Motor neuron (in vitro differentiated cells): ENCODE data around the gene RPIA. TPM values are rescaled to one million over a fixed set of nuclear protein-coding genes. Genes with fewer than 3 reads are reported as not detected.
"Not testable (repeated sequence)": the region's sequence is repeated elsewhere in the genome, so short reads cannot be mapped to it uniquely, and the experiment has no call there.

Experiments used
- ATAC-seq, 8 experiments: fragments of 200-7000 bp; cut with Tn5 transposase; replicated peaks in 6 of 8; 2 replicates each; pipeline ENCODE4 v1.8.0; 2021; ENCODE audit warnings: mild to moderate bottlenecking in 8 of 8, moderate library complexity in 8 of 8
- H3K27ac ChIP-seq, 2 donors: fragments of 250-450 bp; sonication (Bioruptor Pico); 2 replicates each; pipeline ENCODE4 v1.9.0; 2021; ENCODE audit warnings: antibody characterized with exemption in 2 of 2, mild to moderate bottlenecking in 2 of 2, moderate library complexity in 1 of 2
- H3K4me1 ChIP-seq, 2 donors: fragments of 250-450 bp; sonication (Bioruptor Pico); replicated peaks in 1 of 2; 2 replicates each; pipeline ENCODE4 v1.6.1; 2021; ENCODE audit warnings: antibody characterized with exemption in 2 of 2, mild to moderate bottlenecking in 2 of 2, moderate library complexity in 1 of 2
- H3K4me3 ChIP-seq, 5 donors: fragments of 250-450 bp; sonication (Bioruptor Pico); 2 replicates each; pipeline ENCODE4 v1.9.0; 2021; ENCODE audit warnings: antibody characterized with exemption in 5 of 5, mild to moderate bottlenecking in 5 of 5, moderate library complexity in 4 of 5
- WGBS, 10 experiments: fragments of 450-650 bp; shearing (Covaris generic); methylation state at CpG; one replicate each; pipeline ENCODE4 v1.0.0; 2022; 5-methylcytosine and 5-hydroxymethylcytosine counted together
- in situ Hi-C, 9 experiments: fragments of 400-800 bp; cut with MboI; loops; one replicate each; pipeline ENCODE4 v1.15.0; 2021; ENCODE audit warnings: low sequenced_read_pairs in 9 of 9, low pct_unique_long_range_greater_than_20kb in 2 of 9; ENCODE audit not compliant: unreplicated experiment in 9 of 9
- total RNA-seq, 8 experiments: library from RNA; unstranded; fragments of 300-600 nt; gene quantifications; 2 replicates each; pipeline versions ENCODE4 v1.2.3 to v1.2.4, GENCODE V29; 2022

Gene RPIA
- total RNA-seq: 10 to 100 TPM in 3 of 8 experiments, 1 to 10 TPM in 5; 6.1 to 17.1 (median 8.5) TPM

GRCh38 chr2:88691339-88692183 lies at the start of gene RPIA:
TSS of gene RPIA (plus strand) at chr2:88691673. CDS start at chr2:88691699, 26 bp downstream.
- Histone ChIP-seq H3K4me3 (peak within 1 kb of the TSS; percentile 58 to 81 (median 73)), H3K4me1 (peaks cover 9 to 14% of the 10 kb centered on the region in 2 donors), H3K27ac (peak within 1 kb of the TSS; percentile 36 to 53)
- 0 to 2% (median 0%) methylated on average over 2 to 24 of the region's 71 CpGs; no CpG with 5 or more reads in 3 of the 10 experiments for WGBS, 10 experiments
- in situ Hi-C loops: no loop called here
- ATAC-seq: peak; percentile 92 to 98 (median 98)

DNA sequence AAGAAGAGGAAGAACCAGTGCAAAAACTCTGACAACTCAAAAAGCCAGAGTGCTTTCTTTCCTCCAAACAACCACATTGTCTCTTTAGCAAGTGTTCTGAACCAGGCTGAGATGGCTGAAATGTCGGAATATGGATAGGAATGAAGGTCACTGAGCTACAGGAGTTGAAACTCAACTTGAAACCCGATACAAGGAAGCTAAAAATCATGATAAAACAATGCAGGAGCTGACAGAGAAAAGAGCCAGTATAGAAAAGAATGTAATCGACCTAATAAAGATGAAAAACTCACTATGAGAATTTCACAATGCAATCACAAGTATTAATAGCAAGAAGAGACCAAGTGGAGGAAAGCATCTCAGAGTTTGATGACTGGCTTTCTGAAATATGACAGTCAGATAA lies 49.2 kb upstream of the RPIA start:
- no peak overlapping the region for H3K27ac ChIP-seq
- 0 to 80% (median 46%) methylated on average over 1 to 3 of the region's 3 CpGs for WGBS, 10 experiments
- in situ Hi-C loops: no loop called here
- no peaks in the 10 kb centered on the region for H3K4me1 ChIP-seq
- H3K4me3 ChIP-seq: no peak overlapping the region
- ATAC-seq: no peak

- WGBS, 10 experiments: 0 to 86% (median 50%) methylated on average over 1 to 2 of the region's 2 CpGs; no CpG with 5 or more reads in 3 of the 10 experiments
- H3K4me1 ChIP-seq, H3K27ac ChIP-seq, H3K4me3 ChIP-seq, in situ Hi-C loops: not testable (repeated sequence)
- ATAC-seq: peak in 2 of 8 experiments; percentile 79 to 80
Measured at GRCh38 chr2:88645291-88645882, 46.1 kb upstream of the RPIA start.

GRCh38 chr2:88651646-88652045 lies 39.8 kb upstream of the RPIA start:
- no peak overlapping the region for H3K4me3 ChIP-seq
- H3K27ac ChIP-seq: no peak overlapping the region
- ATAC-seq: peak in 1 of 8 experiments; percentile 46
- in situ Hi-C loops: no loop called here
- no peaks in the 10 kb centered on the region for H3K4me1 ChIP-seq
- 67 to 100% (median 100%) methylated on average over 1 of the region's 1 CpG; no CpG with 5 or more reads in 3 of the 10 experiments for WGBS, 10 experiments

DNA sequence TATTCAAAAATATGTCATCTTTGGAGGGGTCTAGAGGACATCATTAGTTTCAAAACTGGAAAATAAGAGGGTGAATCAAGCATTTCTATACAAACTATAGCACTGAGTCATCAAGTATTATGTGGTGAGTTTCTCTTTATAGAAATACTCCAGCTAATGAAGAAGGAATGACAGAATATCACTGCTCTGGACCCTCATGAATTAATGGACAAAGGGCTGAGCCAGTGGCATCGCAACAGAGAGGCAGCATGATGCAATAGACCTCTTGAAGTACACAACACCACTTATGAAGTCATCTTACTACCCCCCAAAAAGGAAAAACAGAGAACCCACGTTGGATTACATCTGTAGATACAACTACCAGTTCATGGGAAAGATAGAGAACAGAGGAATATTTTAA lies 36.8 kb upstream of the RPIA start:
- in situ Hi-C loops: no loop called here
- Histone ChIP-seq H3K27ac (no peak overlapping the region), H3K4me1 (no peaks in the 10 kb centered on the region), H3K4me3 (no peak overlapping the region)
- peak in 3 of 8 experiments; percentile 70 to 95 (median 94) for ATAC-seq
- 0 to 100% (median 73%) methylated on average over 1 to 2 of the region's 2 CpGs for WGBS, 10 experiments

- Histone ChIP-seq H3K4me3 (no peak overlapping the region), H3K4me1 (no peaks in the 10 kb centered on the region), H3K27ac (no peak overlapping the region)
- in situ Hi-C loops: no loop called here
- WGBS, 10 experiments: 11 to 100% (median 79%) methylated on average over 1 to 3 of the region's 3 CpGs; no CpG with 5 or more reads in 2 of the 10 experiments
- ATAC-seq: no peak
Measured at GRCh38 chr2:88656690-88657089, 34.8 kb upstream of the RPIA start.

DNA sequence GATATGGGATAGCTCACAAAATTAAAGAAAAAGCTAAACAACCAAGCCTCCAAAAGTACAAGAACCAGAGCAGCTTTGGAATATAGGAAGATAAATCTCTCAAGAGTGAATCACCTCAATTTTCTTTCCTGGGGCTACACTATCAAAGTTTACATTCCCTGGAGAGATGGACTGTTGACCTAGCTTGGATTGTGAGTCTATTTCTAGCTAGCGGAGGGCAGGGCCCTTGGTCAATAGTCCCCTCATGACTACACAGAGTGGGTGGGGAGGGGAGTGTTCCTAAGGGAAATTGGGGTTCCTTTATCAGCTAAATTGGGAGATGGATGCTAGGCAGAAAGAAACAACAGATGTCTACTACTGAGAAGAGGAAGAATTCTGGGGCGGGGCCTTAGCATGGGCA lies 34.3 kb upstream of the RPIA start:
- 29 to 100% (median 82%) methylated on average over 1 to 2 of the region's 2 CpGs; no CpG with 5 or more reads in 3 of the 10 experiments for WGBS, 10 experiments
- no peaks in the 10 kb centered on the region for H3K4me1 ChIP-seq
- no peak overlapping the region for H3K4me3 ChIP-seq
- in situ Hi-C loops: no loop called here
- no peak overlapping the region for H3K27ac ChIP-seq
- ATAC-seq: peak in 2 of 8 experiments; percentile 7 to 10

GRCh38 chr2:88658326-88658725 lies 33.1 kb upstream of the RPIA start:
- Histone ChIP-seq H3K27ac (no peak overlapping the region), H3K4me1 (no peaks in the 10 kb centered on the region), H3K4me3 (no peak overlapping the region)
- ATAC-seq: peak in 2 of 8 experiments; percentile 1
- in situ Hi-C loops: no loop called here
- WGBS, 10 experiments: 3 to 100% (median 66%) methylated on average over 1 to 3 of the region's 3 CpGs; no CpG with 5 or more reads in 1 of the 10 experiments

- Histone ChIP-seq H3K4me1 (no peaks in the 10 kb centered on the region), H3K4me3 (no peak overlapping the region), H3K27ac (no peak overlapping the region)
- WGBS, 10 experiments: 0 to 96% (median 66%) methylated on average over 1 to 4 of the region's 4 CpGs; no CpG with 5 or more reads in 3 of the 10 experiments
- in situ Hi-C loops: no loop called here
- peak in 5 of 8 experiments; percentile 27 to 62 (median 54) for ATAC-seq
Measured at GRCh38 chr2:88658881-88659537, 32.5 kb upstream of the RPIA start.

DNA sequence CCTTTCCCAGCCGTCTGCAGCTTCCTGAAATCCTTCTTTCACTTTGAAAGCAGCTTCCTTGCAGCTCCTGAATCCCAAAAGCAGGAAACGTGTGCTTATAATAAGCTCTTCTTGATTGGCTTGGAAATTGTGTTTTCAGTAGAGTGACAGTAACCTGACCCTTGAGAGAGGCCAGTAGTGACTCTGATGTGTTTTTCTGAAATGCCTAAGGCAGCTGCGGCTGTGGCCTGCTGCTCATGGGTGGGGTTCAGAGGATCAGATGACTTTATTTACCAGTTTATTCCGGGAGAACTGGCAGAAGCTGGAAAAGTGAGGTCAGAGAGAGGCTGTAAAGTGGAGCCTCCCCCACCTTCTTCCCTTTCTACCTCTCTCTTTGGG lies 31.9 kb upstream of the RPIA start:
- no peak overlapping the region for H3K27ac ChIP-seq
- in situ Hi-C loops: no loop called here
- WGBS, 10 experiments: 0 to 86% (median 61%) methylated on average over 1 to 4 of the region's 4 CpGs; no CpG with 5 or more reads in 1 of the 10 experiments
- peak in 5 of 8 experiments; percentile 77 to 98 (median 83) for ATAC-seq
- no peaks in the 10 kb centered on the region for H3K4me1 ChIP-seq
- H3K4me3 ChIP-seq: no peak overlapping the region

GRCh38 chr2:88660622-88661021 lies 30.9 kb upstream of the RPIA start:
- WGBS, 10 experiments: 29 to 100% (median 100%) methylated on average over 1 of the region's 1 CpG; no CpG with 5 or more reads in 5 of the 10 experiments
- Histone ChIP-seq H3K4me3 (no peak overlapping the region), H3K4me1 (no peaks in the 10 kb centered on the region), H3K27ac (no peak overlapping the region)
- in situ Hi-C loops: loop anchor here in 1 of 9 experiments (10.0 kb wide), 1 partner anchor 66 kb away; no protein-coding TSS in a partner anchor
- ATAC-seq: no peak

GRCh38 chr2:88666576-88666975 lies 24.9 kb upstream of the RPIA start:
- H3K4me3 ChIP-seq: no peak overlapping the region
- no peak for ATAC-seq
- 40 to 100% (median 79%) methylated on average over 1 to 3 of the region's 4 CpGs; no CpG with 5 or more reads in 6 of the 10 experiments for WGBS, 10 experiments
- H3K27ac ChIP-seq: no peak overlapping the region
- in situ Hi-C loops: loop anchor here in 2 of 9 experiments (5.0 to 10.0 kb wide), 2 partner anchors 72 to 74 kb away; no protein-coding TSS in a partner anchor
- H3K4me1 ChIP-seq: no peaks in the 10 kb centered on the region
